ENCODE results near the gene COL4A1. TPM values are rescaled to one million over a fixed set of nuclear protein-coding genes. Genes with fewer than 3 reads are reported as not detected.
A peak's percentile ranks its signal among the peaks of the same experiment; 100 is the strongest.

Gene COL4A1
- polyA plus RNA-seq (2011; rRNA removed), result 23.8 and 24.3 TPM in 2 replicates
- polyA plus RNA-seq (2012; cell fraction: cytosol; rRNA removed), result 12.5 and 16.6 TPM in 2 replicates
- 47.7 and 57.6 TPM in 2 replicates for polyA plus RNA-seq (2012; cell fraction: nucleus; rRNA removed)
- polyA plus RNA-seq (2017; fragmentation: RNase III; extraction: RNeasy Plus Mini Kit Qiagen cat#74134 plus additional on column Dnase treatment), result 70.9 to 71.4 TPM (median 71.3 TPM) in 3 replicates
- 32.9 and 42.4 TPM in 2 replicates for polyA minus RNA-seq (2011; rRNA and poly(A)+ RNA removed)

GRCh38 chr13:110306960-110307766 lies at the start of gene COL4A1, which contains the start of gene COL4A2:
Gene COL4A1 (minus strand): TSS chr13:110307157. CDS start chr13:110307027, 130 bp downstream.
Gene COL4A2 (plus strand): TSS chr13:110307284. CDS start chr13:110307904, 620 bp downstream.
- WGBS (ENCODE audit: missing lambda C conversion rate), result 0% methylated on average over 3 of the region's 96 CpGs
- peak within 1 kb of the TSS; percentile 93 to 97 for H3K27ac ChIP-seq
- DNase-seq (ENCODE audit: low read depth in 1 of 2, low spot score in 1 of 2) (peak in 1 of 2 experiments; percentile 49), FAIRE-seq (no peak), ATAC-seq (peak; percentile 76 to 77)
- peak within 1 kb of the TSS; percentile 78 for H3K4me2 ChIP-seq
- CTCF ChIA-PET, result interaction anchor here (1.0 to 2.2 kb wide), 7 partner anchors 11 to 105 kb away, joined by 3 to 8 read pairs (median 3); no protein-coding TSS in a partner anchor
- H3K4me3 ChIP-seq, result peak within 1 kb of the TSS; percentile 92
- POLR2A ChIA-PET, result interaction anchor here (0.6 to 2.9 kb wide), 7 partner anchors 8 to 112 kb away, joined by 3 to 15 read pairs (median 5); no protein-coding TSS in a partner anchor
- TF ChIP-seq, protein P1, sequence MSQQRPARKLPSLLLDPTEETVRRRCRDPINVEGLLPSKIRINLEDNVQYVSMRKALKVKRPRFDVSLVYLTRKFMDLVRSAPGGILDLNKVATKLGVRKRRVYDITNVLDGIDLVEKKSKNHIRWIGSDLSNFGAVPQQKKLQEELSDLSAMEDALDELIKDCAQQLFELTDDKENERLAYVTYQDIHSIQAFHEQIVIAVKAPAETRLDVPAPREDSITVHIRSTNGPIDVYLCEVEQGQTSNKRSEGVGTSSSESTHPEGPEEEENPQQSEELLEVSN (IDR thresholded peaks at IDR 0.05; ENCODE audit: borderline replicate concordance, low read depth), result 0 out of 2 replicates have a peak, but pooled peaks have one; percentile 6
- TF ChIP-seq HOXA7 (CRISPR knock-in tag; IDR thresholded peaks at IDR 0.05), result no peak
- TF ChIP-seq HEYL (CRISPR knock-in tag; IDR thresholded peaks at IDR 0.05), result no peak
- TF ChIP-seq PHF8 (IDR thresholded peaks at IDR 0.05; ENCODE audit: borderline replicate concordance, low read depth), result peak; percentile 31; the same call in 1 of the 2 replicates
- no peak for TF ChIP-seq POLR2AphosphoS2 (conservative IDR thresholded peaks at IDR 0.05; ENCODE audit: low read length)
- no peak for TF ChIP-seq RFX5 (IDR thresholded peaks at IDR 0.05)
- TF ChIP-seq BCL3 (IDR thresholded peaks at IDR 0.05), result peak; percentile 42; the same call in 1 of the 3 replicates
- no peak for TF ChIP-seq CBX8 (IDR thresholded peaks at IDR 0.05)
- peak; percentile 74 for TF ChIP-seq POLR2A (IDR thresholded peaks at IDR 0.05; ENCODE audit: low read length)
- peak in 1 of 2 experiments; percentile 61; a peak in 2 of 5 replicates for TF ChIP-seq JUN (IDR thresholded peaks at IDR 0.05)
- TF ChIP-seq ZC3H11A (IDR thresholded peaks at IDR 0.05), result no peak
- 0 out of 3 replicates have a peak, but pooled peaks have one; percentile 5 for TF ChIP-seq CTCF (IDR thresholded peaks at IDR 0.05)
- no peak for TF ChIP-seq JUNB (IDR thresholded peaks at IDR 0.05)
- TF ChIP-seq, protein P2, sequence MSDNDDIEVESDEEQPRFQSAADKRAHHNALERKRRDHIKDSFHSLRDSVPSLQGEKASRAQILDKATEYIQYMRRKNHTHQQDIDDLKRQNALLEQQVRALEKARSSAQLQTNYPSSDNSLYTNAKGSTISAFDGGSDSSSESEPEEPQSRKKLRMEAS (IDR thresholded peaks at IDR 0.05), result no peak
- peaks cover 62% of the 10 kb centered on the region for H3K4me1 ChIP-seq
- no peaks in the 10 kb centered on the region for H3K9me3 ChIP-seq

GRCh38 chr13:110356362-110356761 lies 49.4 kb upstream of the COL4A1 start:
- POLR2A ChIA-PET, result no interaction called here

More at GRCh38 chr13:110356362-110356761, 49.4 kb upstream of the COL4A1 start:
- Histone ChIP-seq H3K4me2 (no peak overlapping the region), H3K27ac (no peak overlapping the region), H3K4me1 (peaks cover 14% of the 10 kb centered on the region), H3K9me3 (no peaks in the 10 kb centered on the region), H3K4me3 (no peak overlapping the region)
- no peak; a peak in 1 of 6 replicates for ATAC-seq
- no peak for FAIRE-seq
- TF ChIP-seq HDAC2 (IDR thresholded peaks at IDR 0.05) (no peak), USF2 (IDR thresholded peaks at IDR 0.05) (no peak), EHF (CRISPR knock-in tag; IDR thresholded peaks at IDR 0.05) (no peak), RAD21 (conservative IDR thresholded peaks at IDR 0.05 in 1 of 2, IDR thresholded peaks at IDR 0.05 in 1 of 2) (no peak), FOSB (CRISPR knock-in tag; IDR thresholded peaks at IDR 0.05) (no peak), RFX5 (IDR thresholded peaks at IDR 0.05) (no peak), SMC3 (IDR thresholded peaks at IDR 0.05) (no peak), JUN (IDR thresholded peaks at IDR 0.05) (no peak), HOXB13 (CRISPR knock-in tag; IDR thresholded peaks at IDR 0.05; ENCODE audit: low read depth) (no peak), CHD2 (IDR thresholded peaks at IDR 0.05; ENCODE audit: low read length, partially characterized antibody) (no peak), PBX3 (IDR thresholded peaks at IDR 0.05) (no peak), POLR2A (IDR thresholded peaks at IDR 0.05; ENCODE audit: low read length) (no peak), RARB (CRISPR knock-in tag; IDR thresholded peaks at IDR 0.05) (no peak), NPAS2 (CRISPR knock-in tag; IDR thresholded peaks at IDR 0.05; ENCODE audit: borderline replicate concordance) (no peak), TP53 (CRISPR knock-in tag; IDR thresholded peaks at IDR 0.05) (no peak), ZSCAN20 (CRISPR knock-in tag; IDR thresholded peaks at IDR 0.05) (no peak), CEBPB (IDR thresholded peaks at IDR 0.05) (no peak), TFCP2L1 (CRISPR knock-in tag; IDR thresholded peaks at IDR 0.05) (no peak)
- TF ChIP-seq, protein P1 (IDR thresholded peaks at IDR 0.05; ENCODE audit: borderline replicate concordance, low read depth), result no peak
- 82% methylated on average over 12 of the region's 12 CpGs for WGBS (ENCODE audit: missing lambda C conversion rate)
- CTCF ChIA-PET, result no interaction called here
- no peak for DNase-seq (ENCODE audit: low read depth in 1 of 2, low spot score in 1 of 2)

All from A549 (cell line).